Measurements from ENCODE around the gene TOX2. TPM values are rescaled to one million over a fixed set of nuclear protein-coding genes. Genes with fewer than 3 reads are reported as not detected.
A peak's percentile ranks its signal among the peaks of the same experiment; 100 is the strongest.

Gene TOX2
- total RNA-seq, 1 donor from 2014 or later = 4.8 TPM

DNA sequence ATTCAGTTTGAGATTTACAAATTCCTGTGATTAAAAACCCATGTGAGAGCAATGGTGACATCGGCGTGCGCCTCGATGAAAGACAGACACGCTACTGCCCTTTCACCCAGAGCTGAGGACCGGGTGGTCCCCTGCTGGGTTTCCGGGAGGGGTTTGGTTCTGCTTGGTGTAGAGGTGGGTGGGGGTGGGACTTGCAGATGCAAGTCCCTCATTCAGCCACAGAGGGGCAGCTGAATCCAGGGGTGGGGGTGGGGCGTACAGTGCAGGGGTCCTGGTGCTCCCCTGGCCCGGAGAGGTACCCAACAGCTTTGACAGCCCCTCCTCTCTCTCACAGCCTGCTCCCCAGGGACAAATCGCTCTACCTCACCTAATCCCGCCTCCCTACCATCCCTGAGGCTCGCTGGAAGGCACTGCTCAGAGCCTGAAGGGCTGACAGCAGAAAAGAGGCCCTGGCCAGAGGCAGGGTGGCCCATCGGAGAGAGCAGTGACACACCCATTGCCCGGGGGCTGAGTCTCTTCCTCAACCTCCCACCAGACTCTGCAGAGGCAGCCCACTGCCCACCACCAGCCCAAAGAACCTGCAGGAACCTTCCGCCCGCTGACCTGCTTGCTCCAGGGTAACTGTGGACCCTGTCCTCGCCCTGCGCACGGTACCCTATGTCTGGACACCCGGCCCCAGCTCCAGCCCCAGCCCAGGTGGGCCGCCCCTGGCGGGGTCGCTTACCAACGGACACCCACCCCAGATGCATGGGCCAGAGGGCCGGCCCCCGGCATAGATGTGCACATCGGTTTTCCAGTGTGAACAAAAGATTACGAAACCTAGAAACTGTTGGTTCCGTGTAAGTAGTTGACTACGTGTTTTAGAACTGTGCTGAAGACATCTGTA, 153.9 kb downstream of the TOX2 start:
- TF ChIP-seq, protein P1, sequence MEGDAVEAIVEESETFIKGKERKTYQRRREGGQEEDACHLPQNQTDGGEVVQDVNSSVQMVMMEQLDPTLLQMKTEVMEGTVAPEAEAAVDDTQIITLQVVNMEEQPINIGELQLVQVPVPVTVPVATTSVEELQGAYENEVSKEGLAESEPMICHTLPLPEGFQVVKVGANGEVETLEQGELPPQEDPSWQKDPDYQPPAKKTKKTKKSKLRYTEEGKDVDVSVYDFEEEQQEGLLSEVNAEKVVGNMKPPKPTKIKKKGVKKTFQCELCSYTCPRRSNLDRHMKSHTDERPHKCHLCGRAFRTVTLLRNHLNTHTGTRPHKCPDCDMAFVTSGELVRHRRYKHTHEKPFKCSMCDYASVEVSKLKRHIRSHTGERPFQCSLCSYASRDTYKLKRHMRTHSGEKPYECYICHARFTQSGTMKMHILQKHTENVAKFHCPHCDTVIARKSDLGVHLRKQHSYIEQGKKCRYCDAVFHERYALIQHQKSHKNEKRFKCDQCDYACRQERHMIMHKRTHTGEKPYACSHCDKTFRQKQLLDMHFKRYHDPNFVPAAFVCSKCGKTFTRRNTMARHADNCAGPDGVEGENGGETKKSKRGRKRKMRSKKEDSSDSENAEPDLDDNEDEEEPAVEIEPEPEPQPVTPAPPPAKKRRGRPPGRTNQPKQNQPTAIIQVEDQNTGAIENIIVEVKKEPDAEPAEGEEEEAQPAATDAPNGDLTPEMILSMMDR (IDR thresholded peaks at IDR 0.05) = no peak
- peaks cover 39% of the 10 kb centered on the region for H3K4me1 Mint-ChIP-seq

DNA sequence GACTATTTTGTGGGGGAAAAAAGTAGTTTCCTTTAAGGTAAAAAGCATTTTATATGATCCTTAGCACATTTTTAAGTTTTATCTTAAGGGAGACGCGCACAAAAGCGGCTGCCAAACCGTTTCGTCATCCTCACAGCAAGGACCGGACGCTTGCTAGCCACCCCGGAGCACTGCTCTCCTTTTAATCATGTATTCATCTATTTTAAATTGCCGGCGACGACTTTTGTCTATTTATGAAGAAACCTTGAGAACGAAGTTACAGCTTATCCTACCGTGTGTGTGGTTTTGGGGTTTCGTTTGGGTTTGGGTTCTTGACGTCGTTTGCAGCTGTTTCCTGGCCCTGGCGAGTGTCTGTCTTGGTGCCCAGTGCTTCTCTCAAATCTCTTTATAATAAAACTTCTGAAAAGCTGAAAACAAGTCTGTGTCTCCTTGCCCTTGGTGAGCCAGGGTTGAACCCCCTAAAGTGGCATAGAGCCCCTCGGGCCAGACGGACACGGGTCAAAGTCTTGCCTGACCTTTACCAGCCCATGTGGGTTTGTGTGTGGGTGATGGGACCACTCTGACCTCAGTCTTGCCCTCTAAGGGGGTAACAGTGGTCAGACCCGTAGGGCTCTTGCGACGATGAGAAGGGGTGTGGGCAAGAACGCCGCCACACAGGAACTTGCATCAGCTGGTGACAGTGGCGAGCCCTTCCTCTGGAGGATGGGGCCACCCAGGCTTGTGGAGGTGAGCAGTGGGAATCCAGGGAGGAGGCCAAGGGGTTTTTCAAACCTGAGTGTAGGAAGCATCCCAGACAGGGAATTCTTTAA, 154.8 kb downstream of the TOX2 start:
- ChIA-PET CTCF (interaction anchor here (0.8 to 0.9 kb wide), 2 partner anchors 11 to 319 kb away, joined by 4 read pairs; no protein-coding TSS in a partner anchor), POLR2A (interaction anchor here (0.9 to 4.2 kb wide), 6 partner anchors 11 to 388 kb away, joined by 3 to 27 read pairs (median 4); no protein-coding TSS in a partner anchor)
- H3K4me3 Mint-ChIP-seq = peak overlapping the region; percentile 80
- peaks cover 39% of the 10 kb centered on the region for H3K4me1 Mint-ChIP-seq
- no peaks in the 10 kb centered on the region for H3K36me3 Mint-ChIP-seq (ENCODE audit: low read depth)
- peak; percentile 60 for ATAC-seq (ENCODE audit: low read depth)
- TF ChIP-seq, protein P1 (IDR thresholded peaks at IDR 0.05) = no peak
- no peaks in the 10 kb centered on the region for H3K9me3 Mint-ChIP-seq
- peak; percentile 44 for DNase-seq
- peak overlapping the region; percentile 88 for H3K27ac Mint-ChIP-seq
- intact Hi-C loops (cut with micrococcal nuclease) = loop anchor here (1.0 to 2.0 kb wide), 4 partner anchors 11 to 387 kb away; no protein-coding TSS in a partner anchor
- peaks cover 5% of the 10 kb centered on the region for H3K27me3 Mint-ChIP-seq

More for the DNA sequence above, 153.9 kb downstream of the TOX2 start:
- intact Hi-C loops (cut with micrococcal nuclease) = loop anchor here (1.0 to 2.0 kb wide), 4 partner anchors 12 to 386 kb away; no protein-coding TSS in a partner anchor
- H3K4me3 Mint-ChIP-seq = peak overlapping the region; percentile 80
- POLR2A ChIA-PET = interaction anchor here (0.9 to 4.2 kb wide), 6 partner anchors 12 to 387 kb away, joined by 3 to 27 read pairs (median 4); no protein-coding TSS in a partner anchor
- peaks cover 5% of the 10 kb centered on the region for H3K27me3 Mint-ChIP-seq
- no peaks in the 10 kb centered on the region for H3K36me3 Mint-ChIP-seq (ENCODE audit: low read depth)
- no peaks in the 10 kb centered on the region for H3K9me3 Mint-ChIP-seq
- H3K27ac Mint-ChIP-seq = peak overlapping the region; percentile 88
- ATAC-seq (ENCODE audit: low read depth) (peak; percentile 33), DNase-seq (peak; percentile 17)
- CTCF ChIA-PET = interaction anchor here (0.9 kb wide), 1 partner anchor 12 kb away, joined by 4 read pairs; no protein-coding TSS in a partner anchor

DNA sequence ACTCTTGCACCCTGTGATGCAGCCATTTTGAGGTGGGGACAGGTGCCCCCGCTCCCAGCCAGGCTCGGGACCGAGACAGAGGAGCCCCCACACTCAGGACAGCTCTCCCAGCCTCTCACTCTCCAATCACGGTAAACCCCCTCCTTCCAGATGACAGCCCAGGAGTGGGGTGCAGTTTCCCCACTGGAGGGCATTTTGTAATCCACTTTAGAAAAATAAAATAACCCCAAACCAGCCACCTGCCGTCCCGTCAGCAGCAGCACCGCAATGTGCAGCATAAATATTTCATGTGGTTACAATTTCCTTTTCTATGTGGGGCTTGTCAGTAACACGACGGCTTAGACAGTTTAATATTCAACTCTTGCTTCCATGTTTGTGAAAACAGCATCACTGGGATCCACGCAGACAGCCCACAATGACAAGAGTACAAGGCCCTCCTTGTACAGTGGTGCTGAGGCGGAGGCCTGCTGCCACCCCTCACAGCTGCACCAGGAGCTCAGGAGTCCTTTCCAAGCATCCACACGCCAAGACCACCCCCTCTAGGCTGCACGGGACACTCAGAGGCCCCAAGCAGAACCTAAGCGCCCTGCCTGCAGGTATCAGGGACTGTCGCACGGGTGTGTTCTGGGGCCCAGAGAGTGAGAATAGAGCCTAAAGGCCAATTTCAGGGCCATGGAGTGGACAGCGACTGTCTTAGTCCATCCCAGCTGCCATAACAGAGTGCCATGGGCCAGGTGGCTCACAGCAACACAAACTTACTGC, 155.7 kb downstream of the TOX2 start:
- DNase-seq (peak; percentile 13), ATAC-seq (ENCODE audit: low read depth) (no peak)
- Mint-ChIP-seq H3K4me1 (peaks cover 39% of the 10 kb centered on the region), H3K36me3 (ENCODE audit: low read depth) (no peaks in the 10 kb centered on the region), H3K9me3 (no peaks in the 10 kb centered on the region), H3K27ac (peak overlapping the region; percentile 88), H3K4me3 (peak overlapping the region; percentile 80), H3K27me3 (peaks cover 5% of the 10 kb centered on the region)
- intact Hi-C loops (cut with micrococcal nuclease) = no loop called here
- ChIA-PET CTCF (no interaction called here), POLR2A (interaction anchor here (1.2 to 4.2 kb wide), 3 partner anchors 230 to 320 kb away, joined by 3 to 27 read pairs (median 4); no protein-coding TSS in a partner anchor)
- TF ChIP-seq, protein P1 (IDR thresholded peaks at IDR 0.05) = no peak

DNA sequence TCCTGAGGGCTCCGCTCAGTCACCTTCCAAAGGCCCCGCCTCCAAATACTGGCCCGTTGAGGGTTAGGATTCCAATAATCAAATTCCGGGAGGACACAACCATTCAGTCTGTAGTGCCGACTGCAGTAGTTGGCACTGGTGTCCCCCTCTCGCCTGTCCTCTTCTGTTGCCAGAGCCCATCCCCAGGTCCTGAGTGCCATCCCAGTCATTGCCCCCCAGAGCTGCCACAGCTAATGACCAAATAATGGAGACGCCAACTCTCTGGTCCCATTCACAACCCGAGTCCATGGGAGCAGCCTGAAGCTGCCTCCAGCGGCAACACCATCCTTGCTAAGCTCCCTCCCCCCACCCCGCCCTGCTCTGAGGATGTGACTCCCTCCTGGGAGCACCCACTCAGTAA, 156.4 kb downstream of the TOX2 start:
- CTCF ChIA-PET = no interaction called here
- DNase-seq = no peak
- POLR2A ChIA-PET = interaction anchor here (1.3 to 4.2 kb wide), 3 partner anchors 130 to 321 kb away, joined by 3 to 27 read pairs (median 4); no protein-coding TSS in a partner anchor
- peaks cover 5% of the 10 kb centered on the region for H3K27me3 Mint-ChIP-seq
- H3K36me3 Mint-ChIP-seq (ENCODE audit: low read depth) = no peaks in the 10 kb centered on the region
- TF ChIP-seq, protein P1 (IDR thresholded peaks at IDR 0.05) = no peak
- no peak overlapping the region for H3K27ac Mint-ChIP-seq
- no peak overlapping the region for H3K4me3 Mint-ChIP-seq
- no peaks in the 10 kb centered on the region for H3K9me3 Mint-ChIP-seq
- no peak for ATAC-seq (ENCODE audit: low read depth)
- H3K4me1 Mint-ChIP-seq = peaks cover 39% of the 10 kb centered on the region
- intact Hi-C loops (cut with micrococcal nuclease) = no loop called here
